Measurements from ENCODE around the gene NFE2L1. TPM values are rescaled to one million over a fixed set of nuclear protein-coding genes. Genes with fewer than 3 reads are reported as not detected.

Gene NFE2L1
- polyA plus RNA-seq, 3 donors from 2014 or later: 5.9 to 18.4 (median 7.1) TPM

DNA sequence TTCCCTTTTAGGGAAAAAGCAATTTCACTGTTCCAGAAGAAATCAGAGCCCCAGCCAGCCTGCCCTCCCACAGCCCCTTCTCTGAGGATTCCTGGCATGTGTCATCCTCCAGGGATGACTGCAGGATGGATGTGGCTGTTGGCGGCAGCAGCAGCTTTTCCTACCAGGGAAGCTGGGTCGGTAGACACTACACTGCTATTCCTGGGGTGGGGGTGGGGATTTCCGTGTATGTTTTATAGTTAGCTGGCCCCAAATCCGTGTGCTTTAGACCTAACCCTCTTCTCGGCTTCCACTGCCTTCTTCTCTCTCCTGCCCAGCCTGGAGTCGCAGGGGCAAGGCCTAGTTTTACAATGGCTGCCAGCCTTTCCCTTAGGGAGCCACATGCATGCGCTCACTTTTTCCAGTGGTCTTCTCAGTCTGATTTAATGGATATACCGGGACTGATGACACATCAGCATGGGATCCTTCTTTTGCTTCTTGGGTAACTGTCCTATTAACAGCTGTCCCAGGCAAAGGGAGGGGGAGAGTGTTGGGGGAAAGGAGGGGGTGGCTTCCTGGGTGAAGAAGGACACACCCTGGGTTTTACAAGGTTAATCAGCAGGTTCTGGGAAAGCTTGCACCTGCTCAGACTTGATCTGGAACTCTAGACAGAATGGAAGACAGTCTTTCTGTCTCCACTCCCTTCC is 2.7 kb upstream of the NFE2L1 start:
- peaks cover 0 to 2% (median under 1%) of the 10 kb centered on the region in 3 donors for H3K36me3 Mint-ChIP-seq
- H3K4me1 Mint-ChIP-seq: peaks cover 32 to 40% of the 10 kb centered on the region in 2 donors
- peaks cover 14 to 15% (median 14%) of the 10 kb centered on the region in 3 donors for H3K27me3 Mint-ChIP-seq (ENCODE audit: low read depth in 3 of 3)
- H3K9me3 Mint-ChIP-seq: no peaks in the 10 kb centered on the region
- DNase-seq: no peak
- peak overlapping the region in 1 of 6 donors; percentile 77 for H3K27ac Mint-ChIP-seq
- peak overlapping the region in 1 of 5 donors; percentile 36 for H3K4me3 Mint-ChIP-seq

DNA sequence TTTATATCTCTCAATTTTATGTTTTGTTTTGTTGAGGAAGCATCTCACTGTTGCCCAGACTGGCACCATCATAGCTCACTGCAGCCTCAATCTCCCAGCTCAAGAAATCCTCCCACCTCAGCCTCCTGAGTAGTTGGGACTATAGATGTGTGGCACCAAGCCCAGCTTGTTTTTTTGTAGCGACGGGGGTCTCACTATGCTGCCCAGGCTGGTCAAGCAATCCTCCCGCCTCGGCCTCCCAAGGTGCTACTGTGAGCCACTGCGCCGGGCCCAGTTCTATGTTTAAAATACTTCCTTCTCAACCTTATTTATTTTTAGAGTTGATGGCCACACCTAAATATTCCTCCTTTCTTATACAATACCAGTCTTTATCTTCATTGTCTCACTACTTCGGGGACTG is 1.9 kb upstream of the NFE2L1 start:
- H3K27ac Mint-ChIP-seq: peak overlapping the region in 3 of 6 donors; percentile 42 to 100 (median 94)
- peaks cover 0 to 5% (median 4%) of the 10 kb centered on the region in 3 donors for H3K36me3 Mint-ChIP-seq
- H3K27me3 Mint-ChIP-seq (ENCODE audit: low read depth in 3 of 3): peaks cover 14 to 17% (median 15%) of the 10 kb centered on the region in 3 donors
- H3K4me3 Mint-ChIP-seq: peak overlapping the region in 4 of 5 donors; percentile 11 to 96 (median 92)
- no peaks in the 10 kb centered on the region for H3K9me3 Mint-ChIP-seq
- DNase-seq: no peak
- H3K4me1 Mint-ChIP-seq: peaks cover 38 to 46% of the 10 kb centered on the region in 2 donors

DNA sequence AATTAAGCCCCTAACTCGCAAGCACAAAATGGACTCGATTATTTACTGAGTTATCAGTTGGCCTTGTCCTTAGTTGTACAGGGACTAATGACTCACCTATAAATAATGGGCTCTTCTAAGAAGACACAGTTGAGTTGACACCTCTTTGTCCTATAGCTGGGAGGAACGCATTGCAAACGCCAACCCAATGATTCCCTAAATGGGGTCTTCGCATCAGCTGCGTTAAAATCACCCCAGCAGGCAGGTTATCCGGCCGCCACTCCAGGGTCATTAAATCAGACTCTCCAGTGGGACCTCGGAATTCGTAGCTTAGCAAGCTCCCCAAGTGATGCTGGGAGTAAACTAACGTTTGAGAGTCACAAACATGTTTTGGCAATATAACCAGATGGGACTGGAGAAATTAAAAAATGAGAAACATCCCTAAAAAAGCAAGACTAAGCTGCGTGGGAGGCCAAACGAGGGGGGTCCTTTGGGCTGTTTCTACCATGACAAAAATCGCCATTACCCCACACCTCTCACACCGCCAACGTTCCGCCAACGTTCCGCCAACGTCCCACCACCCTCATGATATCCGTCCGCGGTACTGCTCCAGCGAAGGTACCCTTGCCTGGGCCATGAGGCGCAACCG is 932 bp upstream of the NFE2L1 start:
- Mint-ChIP-seq H3K27me3 (ENCODE audit: low read depth in 3 of 3) (peaks cover 14 to 15% (median 15%) of the 10 kb centered on the region in 3 donors), H3K36me3 (peaks cover 0 to 5% (median 4%) of the 10 kb centered on the region in 3 donors), H3K27ac (peak overlapping the region; percentile 94 to 100 (median 99)), H3K4me1 (peaks cover 45 to 53% of the 10 kb centered on the region in 2 donors), H3K4me3 (peak overlapping the region; percentile 91 to 100 (median 96)), H3K9me3 (no peaks in the 10 kb centered on the region)
- no peak for DNase-seq

DNA sequence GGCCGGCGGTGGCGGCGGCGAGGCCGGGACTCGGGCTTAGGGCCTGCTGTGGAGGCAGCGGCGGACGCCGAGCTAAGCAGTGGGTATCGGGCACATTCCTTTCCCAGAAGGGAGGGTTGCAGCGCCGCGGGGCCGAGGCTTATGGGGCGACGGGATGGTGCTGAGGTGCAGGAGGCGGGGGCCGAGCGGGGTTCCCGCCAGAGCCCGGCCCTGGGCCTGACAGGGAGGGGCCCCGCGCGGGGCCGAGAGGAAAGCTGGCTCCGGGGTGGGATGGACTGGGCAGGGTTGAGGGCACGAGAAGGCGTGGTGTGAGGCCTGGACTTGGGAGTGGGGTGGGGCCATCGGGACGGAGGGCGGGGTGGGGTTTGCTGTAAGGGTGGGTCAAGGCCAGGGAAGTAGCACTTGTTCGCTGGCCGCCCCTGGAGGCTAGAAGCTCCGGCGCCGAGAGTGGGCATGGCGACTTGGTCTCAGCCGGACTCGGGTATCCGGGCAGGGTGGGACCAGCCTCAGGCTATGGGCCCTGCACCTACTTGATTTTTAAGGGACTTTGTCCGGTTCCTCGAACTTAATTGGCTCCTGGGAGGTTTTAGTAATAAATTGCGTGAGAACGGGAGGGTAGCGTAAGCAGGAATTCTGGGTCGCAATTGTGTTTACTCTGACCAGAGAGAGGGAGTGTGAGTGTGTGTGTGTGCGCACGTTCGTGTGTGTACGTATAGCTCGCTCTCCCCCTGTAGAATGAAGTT is 396 bp downstream of the NFE2L1 start:
- H3K27ac Mint-ChIP-seq: peak overlapping the region; percentile 94 to 100 (median 99)

DNA sequence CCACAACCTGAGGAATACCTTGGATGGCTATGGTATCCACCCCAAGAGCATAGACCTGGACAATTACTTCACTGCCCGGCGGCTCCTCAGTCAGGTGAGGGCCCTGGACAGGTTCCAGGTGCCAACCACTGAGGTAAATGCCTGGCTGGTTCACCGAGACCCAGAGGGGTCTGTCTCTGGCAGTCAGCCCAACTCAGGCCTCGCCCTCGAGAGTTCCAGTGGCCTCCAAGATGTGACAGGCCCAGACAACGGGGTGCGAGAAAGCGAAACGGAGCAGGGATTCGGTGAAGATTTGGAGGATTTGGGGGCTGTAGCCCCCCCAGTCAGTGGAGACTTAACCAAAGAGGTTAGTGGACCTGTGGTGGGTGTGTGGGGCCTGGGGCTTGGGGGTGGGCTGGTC is 3.1 kb downstream of the NFE2L1 start:
- DNase-seq: no peak
- Mint-ChIP-seq H3K9me3 (no peaks in the 10 kb centered on the region), H3K4me1 (peaks cover 68 to 83% of the 10 kb centered on the region in 2 donors), H3K4me3 (no peak overlapping the region), H3K27me3 (ENCODE audit: low read depth in 3 of 3) (peaks cover 12 to 15% (median 13%) of the 10 kb centered on the region in 3 donors), H3K36me3 (peaks cover 4 to 6% (median 5%) of the 10 kb centered on the region in 3 donors), H3K27ac (no peak overlapping the region)

More for the DNA sequence above, 396 bp downstream of the NFE2L1 start:
- Mint-ChIP-seq H3K9me3 (no peaks in the 10 kb centered on the region), H3K4me1 (peaks cover 57 to 66% of the 10 kb centered on the region in 2 donors), H3K4me3 (peak overlapping the region; percentile 91 to 100 (median 96)), H3K36me3 (peaks cover 0 to 5% (median 4%) of the 10 kb centered on the region in 3 donors), H3K27me3 (ENCODE audit: low read depth in 3 of 3) (peaks cover 13 to 15% (median 14%) of the 10 kb centered on the region in 3 donors)
- peak in 2 of 3 donors; percentile 20 to 25 for DNase-seq

DNA sequence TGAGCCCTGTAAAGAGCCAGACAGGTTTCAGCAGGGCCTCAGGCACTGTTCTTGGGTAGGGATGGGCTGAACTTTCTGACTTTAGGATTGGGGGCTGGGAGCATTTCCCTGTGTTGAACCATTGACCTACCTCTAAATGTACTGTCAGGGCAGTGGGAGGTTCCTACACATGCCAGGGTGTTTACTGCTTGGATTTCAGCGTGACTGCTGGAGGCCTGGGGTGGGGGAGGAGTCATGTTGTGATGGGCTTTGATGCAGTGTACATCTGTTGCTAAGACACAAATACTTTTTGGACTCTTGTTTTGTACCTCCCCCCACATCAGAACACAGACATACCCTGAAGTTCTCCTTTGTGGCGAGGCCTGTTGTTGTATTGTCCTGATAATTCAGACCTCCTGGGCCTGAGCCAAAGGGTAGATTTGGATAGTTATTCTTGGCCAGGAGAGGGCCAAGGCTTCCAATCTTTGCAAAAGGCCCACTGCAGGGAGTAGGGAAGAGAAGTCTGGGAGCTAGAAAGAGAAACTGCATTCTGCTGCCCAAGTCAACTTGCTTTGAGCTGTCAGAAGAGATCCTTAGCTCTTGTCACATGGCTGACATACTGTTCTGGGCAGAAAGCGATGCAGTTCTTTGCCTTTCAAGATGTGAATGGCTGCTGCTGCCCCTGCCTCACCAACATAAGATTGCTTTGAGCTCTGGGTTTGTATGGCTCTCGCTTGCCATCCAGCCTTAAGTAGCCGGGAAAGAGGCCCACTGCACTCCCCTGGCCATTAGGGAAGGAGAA is 3.7 kb downstream of the NFE2L1 start:
- Mint-ChIP-seq H3K4me3 (peak overlapping the region in 1 of 5 donors; percentile 13), H3K27ac (peak overlapping the region in 2 of 6 donors; percentile 6 to 35), H3K4me1 (peaks cover 66 to 77% of the 10 kb centered on the region in 2 donors), H3K9me3 (no peaks in the 10 kb centered on the region), H3K36me3 (peaks cover 5 to 8% (median 7%) of the 10 kb centered on the region in 3 donors), H3K27me3 (ENCODE audit: low read depth in 3 of 3) (peaks cover 12 to 15% (median 13%) of the 10 kb centered on the region in 3 donors)
- DNase-seq: no peak

DNA sequence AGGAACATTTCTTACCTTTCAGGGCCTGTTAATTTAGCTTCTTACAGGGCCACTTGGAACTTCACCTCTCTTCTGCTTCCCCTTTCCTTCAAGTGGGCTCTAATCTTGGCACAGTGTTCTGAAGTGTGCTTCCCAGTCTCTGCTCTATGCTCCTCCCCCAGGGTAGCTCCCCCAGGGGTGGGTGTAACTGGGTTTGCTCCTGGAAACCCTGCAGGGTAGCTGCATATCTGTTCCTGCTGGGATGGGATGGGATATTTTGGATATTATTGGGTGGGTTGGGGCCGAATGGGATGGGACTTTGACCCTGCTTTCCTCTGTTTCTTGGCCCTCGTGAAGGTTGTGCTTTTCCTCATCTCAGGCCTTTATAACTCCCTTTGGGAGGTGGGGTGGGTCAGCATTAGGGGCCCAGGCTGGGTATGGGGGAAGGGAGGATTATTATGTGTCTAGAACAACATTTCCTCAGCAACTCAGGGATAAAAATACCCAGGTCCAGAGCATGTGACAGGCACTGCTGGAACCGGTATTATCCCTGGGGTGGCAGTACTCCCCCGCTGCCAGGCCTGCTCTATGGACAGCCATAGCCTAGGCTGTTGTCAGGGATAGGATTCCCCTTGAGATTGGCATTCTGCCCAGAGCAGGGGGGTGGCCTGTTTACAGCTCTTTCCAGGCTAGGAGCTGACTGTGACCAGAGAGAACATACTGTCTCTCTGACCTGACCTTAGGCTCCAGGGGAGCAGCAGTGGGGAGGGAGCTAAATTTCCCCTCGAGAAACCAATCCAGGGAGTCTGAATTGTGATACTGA is 5.0 kb downstream of the NFE2L1 start:
- Mint-ChIP-seq H3K27ac (peak overlapping the region in 2 of 6 donors; percentile 50 to 54), H3K27me3 (ENCODE audit: low read depth in 3 of 3) (peaks cover 3 to 5% (median 4%) of the 10 kb centered on the region in 3 donors), H3K4me1 (peaks cover 58 to 64% of the 10 kb centered on the region in 2 donors), H3K36me3 (peaks cover 5 to 13% (median 11%) of the 10 kb centered on the region in 3 donors), H3K9me3 (no peaks in the 10 kb centered on the region), H3K4me3 (no peak overlapping the region)
- no peak for DNase-seq

DNA sequence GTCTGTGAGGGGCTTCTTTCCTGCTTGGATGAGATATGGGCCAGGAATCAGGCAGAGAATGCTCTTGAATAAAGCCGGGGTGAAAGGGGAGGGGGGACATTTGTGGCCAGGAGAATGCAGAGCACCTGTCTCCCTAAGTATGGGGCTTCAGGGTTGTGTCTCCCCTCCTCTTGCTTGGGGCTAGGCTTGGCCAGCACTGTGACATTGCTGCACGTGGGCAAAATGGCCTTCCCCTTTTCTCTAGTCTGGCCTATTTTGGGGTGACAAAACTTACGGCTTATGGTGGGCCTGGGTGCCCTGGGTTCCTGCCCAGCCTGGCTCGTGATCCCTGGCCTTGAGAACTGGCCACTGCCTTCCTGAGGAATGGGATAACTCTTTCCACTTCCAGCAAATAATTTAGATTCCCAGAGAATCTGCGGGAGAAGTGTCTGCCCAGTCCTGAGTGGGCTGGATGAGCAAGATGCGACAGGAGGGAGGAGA is 5.6 kb downstream of the NFE2L1 start:
- no peak overlapping the region for H3K27ac Mint-ChIP-seq
- peaks cover 55 to 62% of the 10 kb centered on the region in 2 donors for H3K4me1 Mint-ChIP-seq

DNA sequence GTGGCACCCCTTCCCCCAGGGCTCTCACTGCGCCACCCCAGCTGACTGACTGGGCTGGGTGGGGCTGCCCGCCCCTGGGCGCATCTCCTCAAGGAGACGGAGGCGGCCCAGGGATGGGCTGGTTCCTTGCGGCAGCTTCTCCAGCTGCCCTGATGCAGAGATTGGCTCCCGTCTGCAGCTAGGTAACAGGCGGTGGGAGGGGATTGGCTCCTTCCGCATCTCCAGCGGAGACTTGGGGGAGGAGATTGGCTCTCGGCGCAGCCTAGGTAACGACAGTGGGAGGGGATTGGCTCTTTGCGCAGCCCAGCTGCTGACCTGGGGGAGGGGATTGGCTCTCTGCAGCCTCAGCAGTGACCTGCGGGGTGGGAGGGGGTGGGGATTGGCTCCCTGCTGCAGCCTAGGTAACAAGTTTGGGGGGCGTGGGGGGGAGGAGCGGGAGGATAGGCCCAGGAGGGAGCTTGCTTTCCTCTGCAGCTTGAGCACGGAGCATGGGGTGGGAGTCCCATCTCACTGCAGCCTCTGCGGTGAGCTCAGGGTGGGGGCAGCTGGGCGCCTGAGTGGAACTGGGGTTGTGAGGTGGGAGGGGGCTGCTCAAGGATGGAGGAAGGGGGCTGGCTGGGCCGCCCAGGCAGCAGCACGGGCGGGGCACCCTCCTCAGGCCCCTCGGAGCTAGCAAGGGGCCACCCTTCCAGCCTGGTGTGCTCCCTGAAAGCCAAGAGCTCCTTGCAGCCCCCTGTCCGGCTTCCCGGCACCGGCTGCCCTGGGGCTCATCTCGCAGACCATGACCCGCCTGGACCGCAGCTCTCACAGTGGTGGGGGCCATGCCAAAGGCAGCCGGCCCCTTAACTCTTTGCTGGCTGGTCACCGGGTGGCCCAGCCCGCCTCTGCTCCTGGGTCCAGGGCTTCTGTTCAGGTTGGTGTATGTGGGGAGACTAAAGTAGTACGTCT is 6.4 kb downstream of the NFE2L1 start:
- H3K36me3 Mint-ChIP-seq: peaks cover 5 to 21% (median 13%) of the 10 kb centered on the region in 3 donors
- H3K4me1 Mint-ChIP-seq: peaks cover 48 to 55% of the 10 kb centered on the region in 2 donors
- H3K27ac Mint-ChIP-seq: peak overlapping the region in 1 of 6 donors; percentile 40
- no peak for DNase-seq
- H3K27me3 Mint-ChIP-seq (ENCODE audit: low read depth in 3 of 3): peaks cover 1 to 3% (median 2%) of the 10 kb centered on the region in 3 donors
- no peaks in the 10 kb centered on the region for H3K9me3 Mint-ChIP-seq
- no peak overlapping the region for H3K4me3 Mint-ChIP-seq

More for the DNA sequence above, 5.6 kb downstream of the NFE2L1 start:
- H3K36me3 Mint-ChIP-seq: peaks cover 5 to 16% (median 13%) of the 10 kb centered on the region in 3 donors
- peaks cover under 1 to 3% (median 3%) of the 10 kb centered on the region in 3 donors for H3K27me3 Mint-ChIP-seq (ENCODE audit: low read depth in 3 of 3)
- DNase-seq: no peak
- H3K4me3 Mint-ChIP-seq: no peak overlapping the region
- H3K9me3 Mint-ChIP-seq: no peaks in the 10 kb centered on the region

DNA sequence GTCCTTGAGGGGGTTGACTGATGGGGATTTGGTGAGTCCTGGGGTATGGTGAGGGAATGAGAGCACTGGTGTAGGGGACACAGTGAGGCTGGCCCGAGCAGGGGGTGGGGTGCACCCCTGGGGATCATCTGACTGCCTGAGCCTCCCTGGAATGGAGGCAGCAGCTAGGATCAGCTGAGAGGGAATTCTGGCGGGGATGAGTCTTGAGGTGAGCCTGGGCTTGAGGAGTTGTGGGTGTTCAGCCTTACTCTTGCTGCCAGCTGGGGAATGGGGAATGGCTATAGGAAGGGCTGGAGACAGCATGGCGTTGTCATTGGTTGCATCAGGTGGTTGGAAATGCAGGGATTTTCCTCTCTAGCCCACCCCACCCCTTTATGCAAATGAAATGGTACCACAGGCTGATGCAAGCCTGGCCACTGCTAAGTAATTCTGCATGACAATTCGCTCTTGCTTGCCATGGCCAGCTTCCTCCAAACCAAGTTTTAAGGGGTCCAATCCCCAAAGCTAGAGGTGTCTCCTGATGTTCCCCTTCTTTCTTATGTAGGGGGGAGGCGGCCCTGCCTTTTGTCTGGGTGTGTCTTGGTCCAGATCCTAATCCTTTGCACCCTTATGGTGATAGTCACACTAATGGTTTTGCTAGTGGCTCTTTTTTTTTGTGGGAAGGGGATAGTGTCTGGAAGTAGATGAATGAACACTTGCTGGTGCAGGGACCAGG is 7.5 kb downstream of the NFE2L1 start:
- no peak for DNase-seq
- Mint-ChIP-seq H3K36me3 (peaks cover 2 to 27% (median 9%) of the 10 kb centered on the region in 3 donors), H3K4me3 (no peak overlapping the region)

More for the DNA sequence above, 7.5 kb downstream of the NFE2L1 start:
- Mint-ChIP-seq H3K9me3 (no peaks in the 10 kb centered on the region), H3K27me3 (ENCODE audit: low read depth in 3 of 3) (peaks cover 0 to 1% (median under 1%) of the 10 kb centered on the region in 3 donors), H3K27ac (peak overlapping the region in 4 of 6 donors; percentile 29 to 84 (median 64)), H3K4me1 (peaks cover 39 to 43% of the 10 kb centered on the region in 2 donors)
